Measurements from ENCODE around the gene PLOD2.

The PLOD2 gene

DNA sequence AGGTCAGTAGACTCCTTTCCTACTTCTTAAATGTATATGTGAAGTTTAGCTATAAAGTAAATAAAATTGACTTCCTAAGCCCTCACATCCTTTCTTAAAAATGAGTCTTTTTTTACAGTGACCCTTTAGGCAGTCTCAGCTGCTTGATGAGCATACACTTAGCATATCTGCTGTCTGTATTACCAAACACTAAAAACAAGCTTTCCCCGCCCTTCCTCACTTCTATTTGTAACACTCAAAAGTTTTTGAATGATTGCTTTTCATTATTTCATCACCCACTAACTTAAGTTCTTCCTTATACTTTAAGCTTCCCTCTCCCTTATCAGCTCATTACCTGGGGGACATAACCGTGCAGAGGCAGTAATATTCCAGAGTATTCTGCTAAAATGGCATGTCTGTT is 89.4 kb downstream of the PLOD2 start:
- H3K27ac ChIP-seq: no peak overlapping the region

DNA sequence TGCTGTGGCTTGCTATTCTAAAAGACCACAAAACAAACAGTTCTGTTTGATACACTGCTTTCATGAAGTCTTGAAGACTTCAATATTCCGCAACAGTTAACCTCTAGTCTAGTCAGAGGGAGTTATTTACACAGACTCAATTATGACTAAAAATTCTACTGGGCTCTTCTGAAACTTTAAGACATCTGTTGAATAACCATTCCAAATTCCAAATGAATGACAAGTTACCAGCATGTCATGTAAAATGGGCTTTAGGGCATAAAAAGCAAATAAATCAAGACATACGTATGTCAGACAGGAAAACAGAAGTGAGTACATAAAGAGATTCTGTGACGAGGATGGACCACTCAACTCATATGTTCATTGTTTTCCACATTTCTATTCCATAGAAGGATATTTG is 93.9 kb downstream of the PLOD2 start:
- no peak overlapping the region for H3K4me3 ChIP-seq
- H3K27ac ChIP-seq: no peak overlapping the region

More for the DNA sequence above, 89.4 kb downstream of the PLOD2 start:
- H3K4me3 ChIP-seq: no peak overlapping the region

- H3K4me3 ChIP-seq: no peak overlapping the region
- no peak overlapping the region for H3K27ac ChIP-seq
These were observed 95.4 kb downstream of the PLOD2 start for GRCh38 chr3:146065573-146066006.

GRCh38 chr3:146058241-146058640 is 102.7 kb downstream of the PLOD2 start:
- Histone ChIP-seq H3K27ac (no peak overlapping the region), H3K4me3 (no peak overlapping the region)

GRCh38 chr3:146052791-146053310 is 108.1 kb downstream of the PLOD2 start:
- no peak overlapping the region for H3K4me3 ChIP-seq
- H3K27ac ChIP-seq: no peak overlapping the region

DNA sequence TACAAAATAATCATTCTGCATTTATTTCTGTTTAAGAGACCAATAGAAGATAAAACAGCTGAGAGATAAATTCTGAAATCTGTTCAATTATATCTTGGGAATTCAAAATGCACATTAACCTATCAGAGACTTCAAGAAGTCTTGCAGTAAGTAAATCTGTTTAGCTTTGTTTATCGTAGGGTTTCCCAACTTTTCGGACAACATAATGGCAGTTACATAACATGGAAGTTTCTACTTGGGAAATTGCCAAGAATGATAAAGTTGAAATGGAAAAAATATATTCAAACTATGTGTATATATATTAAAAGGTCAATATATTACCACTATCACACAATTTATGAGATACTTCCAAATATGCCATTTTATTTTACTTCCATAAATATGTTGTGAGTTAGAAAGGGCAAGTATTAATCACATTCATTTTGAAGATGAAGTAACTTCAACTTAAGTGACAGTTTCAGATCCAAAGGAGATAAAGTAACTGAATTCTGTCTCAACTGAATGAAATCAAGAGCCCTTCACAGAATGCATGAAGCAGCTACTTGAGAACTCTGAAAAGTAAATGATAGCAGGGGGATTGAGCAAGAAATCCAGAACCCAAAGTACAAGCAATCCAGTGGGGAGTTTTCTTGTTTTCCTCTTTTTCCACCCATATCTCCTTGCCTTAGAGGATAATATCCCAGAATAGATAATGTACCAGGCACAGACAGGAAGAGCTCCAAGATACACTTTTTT is 108.8 kb downstream of the PLOD2 start:
- Histone ChIP-seq H3K4me3 (no peak overlapping the region), H3K27ac (no peak overlapping the region)

- no peak overlapping the region for H3K4me3 ChIP-seq
- no peak overlapping the region for H3K27ac ChIP-seq
These were observed 110.3 kb downstream of the PLOD2 start for GRCh38 chr3:146050691-146051090.

GRCh38 chr3:146047485-146047884 is 113.5 kb downstream of the PLOD2 start:
- H3K27ac ChIP-seq: no peak overlapping the region
- no peak overlapping the region for H3K4me3 ChIP-seq

GRCh38 chr3:146044046-146044445 is 116.9 kb downstream of the PLOD2 start:
- Histone ChIP-seq H3K27ac (no peak overlapping the region), H3K4me3 (no peak overlapping the region)

DNA sequence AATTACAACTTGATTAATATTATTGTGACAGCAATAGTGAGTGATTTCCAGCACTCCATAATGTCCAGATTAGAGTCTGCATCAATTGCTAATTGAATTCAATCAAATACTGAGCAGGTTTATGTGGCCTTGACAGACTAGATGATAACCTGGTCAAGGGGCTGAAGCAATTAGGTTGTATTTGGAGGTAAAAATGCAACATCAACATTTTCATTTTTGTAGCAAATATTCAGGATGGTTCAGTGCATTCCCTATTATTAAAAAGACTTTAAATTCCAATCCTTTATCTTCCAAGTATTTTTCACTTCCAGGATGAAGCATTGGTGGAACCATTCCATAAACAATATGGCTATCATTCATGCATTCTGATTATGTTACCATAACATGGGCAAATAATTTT is 120.4 kb downstream of the PLOD2 start:
- Histone ChIP-seq H3K27ac (no peak overlapping the region), H3K4me3 (no peak overlapping the region)

- H3K4me3 ChIP-seq: no peak overlapping the region
These were observed 123.3 kb downstream of the PLOD2 start for GRCh38 chr3:146037697-146038096.

GRCh38 chr3:146036281-146036680 is 124.7 kb downstream of the PLOD2 start:
- Histone ChIP-seq H3K4me3 (no peak overlapping the region), H3K27ac (no peak overlapping the region)

More at GRCh38 chr3:146037697-146038096, 123.3 kb downstream of the PLOD2 start:
- H3K27ac ChIP-seq: no peak overlapping the region

- no peak overlapping the region for H3K4me3 ChIP-seq
- no peak overlapping the region for H3K27ac ChIP-seq
These were observed 125.6 kb downstream of the PLOD2 start for GRCh38 chr3:146035366-146035765.

- no peak overlapping the region for H3K27ac ChIP-seq
These were observed 127.0 kb downstream of the PLOD2 start for GRCh38 chr3:146033950-146034349.

GRCh38 chr3:146026547-146026946 is 134.4 kb downstream of the PLOD2 start:
- Histone ChIP-seq H3K4me3 (no peak overlapping the region), H3K27ac (no peak overlapping the region)

More at GRCh38 chr3:146033950-146034349, 127.0 kb downstream of the PLOD2 start:
- H3K4me3 ChIP-seq: no peak overlapping the region

DNA sequence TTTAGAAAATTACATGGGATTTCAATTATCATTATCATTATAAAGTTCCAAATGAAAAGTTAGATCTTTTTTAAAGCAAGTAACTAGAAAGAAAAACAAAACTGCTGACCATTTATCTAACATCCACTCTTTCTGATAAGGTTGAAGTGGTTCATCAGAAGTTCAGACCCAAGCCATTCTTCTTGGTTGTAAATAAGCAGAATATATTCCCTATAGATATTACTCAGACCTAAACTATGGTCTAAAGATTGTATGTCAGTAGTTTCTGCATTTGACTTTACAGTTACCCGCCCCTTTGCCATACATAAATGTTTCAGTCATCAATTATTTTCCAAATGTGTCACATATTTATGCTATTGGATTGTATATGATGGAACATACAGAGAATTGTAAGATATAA is 136.7 kb downstream of the PLOD2 start:
- Histone ChIP-seq H3K27ac (no peak overlapping the region), H3K4me3 (no peak overlapping the region)

DNA sequence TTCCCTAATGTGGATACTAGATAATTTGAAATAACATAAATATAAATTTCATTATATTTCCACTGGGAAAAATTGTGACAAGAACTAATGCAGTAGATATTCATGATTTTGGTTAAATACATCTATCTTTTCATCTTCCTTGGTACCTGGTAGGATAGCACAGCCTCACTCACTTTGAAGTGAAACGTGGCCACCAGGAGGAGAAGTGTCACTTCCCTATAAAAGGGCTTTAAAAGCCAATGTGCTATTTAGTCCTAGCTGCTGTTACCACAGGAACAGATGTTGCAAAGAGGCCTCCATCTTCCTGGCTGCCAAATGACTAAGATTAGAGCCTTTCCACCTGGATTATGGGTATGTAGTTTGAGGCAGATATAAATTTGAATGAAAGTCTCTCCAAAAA is 140.0 kb downstream of the PLOD2 start:
- Histone ChIP-seq H3K27ac (no peak overlapping the region), H3K4me3 (no peak overlapping the region)

DNA sequence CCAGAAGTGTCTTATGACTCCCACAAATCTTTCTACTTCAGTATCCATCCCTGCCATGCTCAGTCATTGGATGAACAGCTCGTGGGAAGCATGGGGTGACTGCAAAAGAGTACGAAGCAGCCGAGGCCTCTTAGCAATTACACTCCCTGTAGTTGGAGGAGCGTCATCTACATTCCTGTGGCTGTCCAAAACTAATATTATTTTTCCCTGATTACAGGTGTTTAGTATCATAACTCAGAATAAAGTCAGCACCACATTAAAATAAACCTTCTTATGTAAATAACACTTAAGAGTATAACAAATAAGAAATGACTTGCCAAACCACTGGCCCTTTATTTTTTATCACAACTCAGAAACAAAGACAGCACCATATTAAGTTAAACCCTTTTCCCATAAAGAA is 141.5 kb downstream of the PLOD2 start:
- Histone ChIP-seq H3K27ac (no peak overlapping the region), H3K4me3 (no peak overlapping the region)

Data from skin epidermis (tissue), 12 donors.